T-helper 22 cell (primary cell): ENCODE results near the gene N4BP2L2.
"Not testable (repeated sequence)": the region's sequence is repeated elsewhere in the genome, so short reads cannot be mapped to it uniquely, and the experiment has no call there.

ENCODE experiments used
- DNase-seq: peaks from one replicate; pipeline ENCODE4 v3.0.0-alpha.2; 2020; ENCODE audit warnings: low read depth

N4BP2L2 gene

GRCh38 chr13:32538621-32539246 lies at the start of gene N4BP2L2:
N4BP2L2 (minus strand) TSS chr13:32538795; CDS start chr13:32537027, 1,768 bp downstream.
- DNase-seq, result peak; percentile 86

GRCh38 chr13:32587811-32588170 lies 49.2 kb upstream of the N4BP2L2 start:
- DNase-seq, result no peak

GRCh38 chr13:32587011-32587810 lies 48.6 kb upstream of the N4BP2L2 start:
- DNase-seq, result peak; percentile 33

GRCh38 chr13:32586080-32586900 lies 47.7 kb upstream of the N4BP2L2 start, which contains the start of gene PDS5B:
PDS5B (plus strand) TSS chr13:32586452; CDS start chr13:32648773, 62,321 bp downstream.
- peak; percentile 95 for DNase-seq

GRCh38 chr13:32585550-32586079 lies 47.0 kb upstream of the N4BP2L2 start:
- no peak for DNase-seq

- no peak for DNase-seq
Measured at GRCh38 chr13:32582991-32583390, 44.4 kb upstream of the N4BP2L2 start.

GRCh38 chr13:32582281-32582680 lies 43.7 kb upstream of the N4BP2L2 start:
- DNase-seq, result no peak

GRCh38 chr13:32581177-32581786 lies 42.7 kb upstream of the N4BP2L2 start:
- DNase-seq, result no peak

GRCh38 chr13:32577032-32577431 lies 38.4 kb upstream of the N4BP2L2 start:
- no peak for DNase-seq

- DNase-seq, result not testable (repeated sequence)
Measured at GRCh38 chr13:32575687-32576086, 37.1 kb upstream of the N4BP2L2 start.

GRCh38 chr13:32560842-32561241 lies 22.2 kb upstream of the N4BP2L2 start:
- not testable (repeated sequence) for DNase-seq

- no peak for DNase-seq
Measured at GRCh38 chr13:32555613-32556012, 17.0 kb upstream of the N4BP2L2 start.

GRCh38 chr13:32553720-32554119 lies 15.1 kb upstream of the N4BP2L2 start:
- DNase-seq, result no peak

GRCh38 chr13:32549788-32550187 lies 11.2 kb upstream of the N4BP2L2 start:
- DNase-seq, result no peak

- no peak for DNase-seq
Measured at GRCh38 chr13:32548837-32549236, 10.2 kb upstream of the N4BP2L2 start.

- no peak for DNase-seq
Measured at GRCh38 chr13:32545083-32545482, 6.5 kb upstream of the N4BP2L2 start.

GRCh38 chr13:32542221-32542620 lies 3.6 kb upstream of the N4BP2L2 start:
- DNase-seq, result no peak

GRCh38 chr13:32538143-32538620 lies 413 bp downstream of the N4BP2L2 start:
- no peak for DNase-seq

- DNase-seq, result peak; percentile 20
Measured at GRCh38 chr13:32537580-32538142, 934 bp downstream of the N4BP2L2 start.

GRCh38 chr13:32535748-32536147 lies 2.8 kb downstream of the N4BP2L2 start:
- DNase-seq, result no peak

- DNase-seq, result no peak
Measured at GRCh38 chr13:32535115-32535514, 3.5 kb downstream of the N4BP2L2 start.
